GM19395 (cell line): ENCODE results near the gene MANF.
A peak's percentile ranks its signal among the peaks of the same experiment; 100 is the strongest.

Source experiments
- ATAC-seq: cut with Tn5 transposase; IDR thresholded peaks from one replicate; pipeline ENCODE4 v1.9.1; 2021; ENCODE audit warnings: mild to moderate bottlenecking, moderate library complexity; ENCODE audit not compliant: unreplicated experiment

The MANF gene

DNA sequence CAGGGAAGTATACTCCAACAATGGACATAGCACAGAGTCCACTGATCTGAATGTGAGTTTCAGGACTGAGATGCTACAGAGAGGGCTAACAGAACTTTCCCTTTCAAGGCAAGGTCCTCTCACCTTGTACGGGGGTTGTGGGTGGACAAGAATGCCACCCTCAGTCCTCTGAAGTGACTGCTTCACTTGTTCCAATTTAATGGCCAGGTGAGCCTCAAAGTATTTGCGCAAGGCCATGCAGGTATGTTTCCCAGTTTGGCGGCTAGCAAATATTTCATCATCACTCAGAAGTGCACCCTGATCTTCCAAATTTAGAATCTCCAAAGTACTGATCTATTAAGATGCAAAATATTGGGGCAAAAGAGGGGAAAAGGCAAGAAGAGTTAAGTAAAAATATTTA, 44.0 kb downstream of the MANF start:
- no peak for ATAC-seq

DNA sequence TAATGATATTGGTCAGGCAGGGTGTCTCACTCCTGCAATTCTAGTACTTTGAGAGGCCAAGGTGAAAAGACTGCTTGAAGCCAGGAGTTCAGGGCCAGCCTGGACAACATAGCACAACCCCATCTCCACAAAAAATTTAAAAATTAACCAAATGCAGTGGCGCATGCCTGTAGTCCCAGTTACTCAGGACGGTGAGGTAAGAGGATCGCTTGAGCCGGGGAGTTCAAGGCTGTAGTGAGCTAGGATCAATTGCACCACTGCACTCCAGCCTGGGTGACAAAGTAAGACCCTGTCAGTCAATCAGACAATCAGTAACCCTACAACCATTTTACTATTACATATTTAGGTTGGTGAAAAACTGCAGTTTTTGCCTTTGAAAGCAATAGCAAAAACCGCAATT, 49.0 kb downstream of the MANF start:
- ATAC-seq: no peak

DNA sequence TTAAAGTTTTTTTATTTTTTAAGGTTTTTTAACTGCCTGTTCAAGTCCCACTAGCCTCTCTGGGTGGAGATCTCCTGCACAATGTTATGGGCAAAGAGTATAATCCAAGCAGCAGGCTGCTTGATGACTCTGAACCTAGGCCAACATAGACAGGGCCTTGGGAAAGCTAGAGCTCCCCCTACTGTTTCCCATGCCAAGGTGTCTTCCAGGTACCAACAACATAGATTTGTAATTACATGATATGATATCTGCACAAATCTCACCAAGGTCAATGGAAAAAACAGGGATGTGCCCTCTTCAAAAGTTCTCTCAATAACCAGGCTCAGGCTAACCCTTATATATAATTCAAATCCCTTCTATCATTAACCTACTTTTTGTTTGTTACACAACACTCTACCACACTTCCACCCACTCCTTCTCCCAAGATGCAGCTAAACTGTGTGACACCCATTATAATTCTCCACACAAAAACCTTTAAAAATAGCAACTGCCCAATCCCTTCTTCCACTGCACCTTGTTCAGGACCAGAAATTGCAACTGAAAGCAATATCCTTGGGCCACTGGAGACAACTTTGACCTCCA, 49.7 kb downstream of the MANF start:
- ATAC-seq: peak; percentile 70

DNA sequence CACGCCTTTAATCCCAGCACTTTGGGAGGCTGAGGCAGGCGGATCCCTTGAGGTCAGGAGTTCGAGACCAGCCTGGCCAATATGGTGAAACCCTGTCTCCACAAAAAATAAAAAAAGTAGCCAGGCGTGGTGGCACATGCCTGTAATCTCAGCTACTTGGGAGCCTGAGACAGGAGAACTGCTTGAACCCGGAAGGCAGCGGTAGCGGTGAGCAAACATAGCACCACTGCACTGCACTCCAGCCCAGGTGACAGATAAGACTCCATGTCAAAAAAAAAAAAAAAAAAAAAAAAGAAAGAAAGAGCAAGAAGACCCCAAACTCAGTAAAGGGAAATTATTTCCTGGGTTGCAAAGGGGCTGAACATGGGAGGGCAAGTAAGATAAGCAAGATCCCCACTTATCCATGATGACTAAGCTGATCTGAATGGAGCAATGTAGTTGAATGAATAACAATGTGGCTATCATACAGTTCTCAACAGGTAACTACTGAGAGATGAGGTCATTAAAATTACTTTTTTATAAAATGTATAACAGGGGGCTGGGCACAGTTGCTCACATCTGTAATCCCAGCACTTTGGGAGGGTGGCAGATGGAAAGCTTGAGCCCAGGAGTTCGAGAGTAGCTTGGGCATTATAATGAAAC, 52.0 kb downstream of the MANF start:
- ATAC-seq: no peak
